H1 (cell line): ENCODE measurements around the gene SPRN. TPM values are rescaled to one million over a fixed set of nuclear protein-coding genes. Genes with fewer than 3 reads are reported as not detected.
"Not testable (repeated sequence)": the region's sequence is repeated elsewhere in the genome, so short reads cannot be mapped to it uniquely, and the experiment has no call there.

Source experiments
- CTCF ChIA-PET: fragments of 300-600 bp; sonication (Branson Sonifier 250); formaldehyde crosslinking; loops from one replicate; lab custom pipeline; 2021; ENCODE audit not compliant: partially characterized antibody; lab: Charles Lee
- POLR2A ChIA-PET: fragments of 300-600 bp; sonication (Branson Sonifier 250); formaldehyde crosslinking; loops from one replicate; lab custom pipeline; 2021; ENCODE audit warnings: inconsistent platforms; ENCODE audit not compliant: partially characterized antibody; lab: Charles Lee
- DNase-seq, 2 experiments: peaks; one replicate each; pipeline versions ENCODE4 v3.0.0 to v3.0.0-alpha.2; 2010 to 2022; ENCODE audit warnings: low spot score in 2 of 2, low read depth in 1 of 2, mixed read lengths in 1 of 2
- FAIRE-seq: peaks from 2 replicates; lab custom pipeline; 2011; peaks lifted over from hg19 to GRCh38; lab: Jason Lieb, UNC
- H2AFZ ChIP-seq: 2 replicates; pipeline ENCODE4 v1.8.1; 2012; ENCODE audit warnings: low read length, inconsistent platforms
- H2AK5ac ChIP-seq: 2 replicates; pipeline ENCODE4 v1.6.1; 2013; ENCODE audit warnings: low read depth, low read length
- H2BK120ac ChIP-seq: replicated peaks from 2 replicates; pipeline ENCODE3; 2013; ENCODE audit warnings: low read depth, low read length, inconsistent platforms
- H2BK12ac ChIP-seq: 2 replicates; pipeline ENCODE4 v1.6.1; 2013; ENCODE audit warnings: low read depth, low read length
- H2BK15ac ChIP-seq: 2 replicates; pipeline ENCODE4 v1.6.1; 2013; ENCODE audit warnings: low read length
- H2BK20ac ChIP-seq: 2 replicates; pipeline ENCODE4 v1.6.1; 2013; ENCODE audit warnings: low read length
- H2BK5ac ChIP-seq: 2 replicates; pipeline ENCODE4 v1.6.1; 2013; ENCODE audit warnings: low read depth, low read length
- H3K14ac ChIP-seq: 2 replicates; pipeline ENCODE4 v1.6.1; 2013; ENCODE audit warnings: inconsistent platforms; ENCODE audit not compliant: insufficient read length
- H3K18ac ChIP-seq: 2 replicates; pipeline ENCODE4 v1.6.1; 2013; ENCODE audit warnings: low read length; ENCODE audit errors: extremely low read depth
- H3K23ac ChIP-seq: 2 replicates; pipeline ENCODE4 v1.6.1; 2013; ENCODE audit warnings: inconsistent platforms; ENCODE audit not compliant: insufficient read length
- H3K23me2 ChIP-seq: 2 replicates; pipeline ENCODE4 v1.6.1; 2013; ENCODE audit warnings: low read depth, low read length
- H3K27ac ChIP-seq: 2 replicates; pipeline ENCODE4 v1.6.1; 2011; ENCODE audit warnings: low read depth, low read length, inconsistent platforms
- H3K27me3 ChIP-seq, 4 experiments: replicated peaks in 1 of 4; 1 replicate in 1 of 4; 2 replicates in 3 of 4; pipeline versions ENCODE4 v1.6.1 to v1.8.1; 2011 to 2013; ENCODE audit warnings: low read length in 3 of 4, mild to moderate bottlenecking in 3 of 4, inconsistent platforms in 2 of 4, mixed read lengths in 2 of 4, moderate library complexity in 1 of 4; ENCODE audit not compliant: control insufficient read depth in 3 of 4, insufficient read depth in 3 of 4; ENCODE audit errors: extremely low read depth in 1 of 4
- H3K36me3 ChIP-seq, 4 experiments: 2 replicates each; pipeline versions ENCODE4 v1.6.1 to v1.8.1; 2011 to 2013; ENCODE audit warnings: mild to moderate bottlenecking in 4 of 4, low read length in 3 of 4, moderate library complexity in 2 of 4, control low read depth in 1 of 4, inconsistent platforms in 1 of 4; ENCODE audit not compliant: insufficient read depth in 4 of 4, control insufficient read depth in 2 of 4
- H3K4ac ChIP-seq: replicated peaks from 2 replicates; pipeline ENCODE3; 2013; ENCODE audit warnings: low read length, low read depth, mixed read lengths, inconsistent platforms; ENCODE audit not compliant: insufficient read length
- H3K4me1 ChIP-seq, 4 experiments: replicated peaks in 1 of 4; 1 replicate in 1 of 4; 2 replicates in 3 of 4; pipeline versions ENCODE4 v1.6.1 to v1.8.1; 2011 to 2013; ENCODE audit warnings: low read length in 3 of 4, inconsistent platforms in 2 of 4, mixed read lengths in 1 of 4; ENCODE audit not compliant: insufficient read depth in 4 of 4, control insufficient read depth in 3 of 4
- H3K4me2 ChIP-seq, 2 experiments: 2 replicates each; pipeline versions ENCODE4 v1.6.1 to v1.8.1; 2011 to 2013; ENCODE audit warnings: low read depth in 2 of 2, low read length in 2 of 2, control low read depth in 1 of 2, inconsistent platforms in 1 of 2, mild to moderate bottlenecking in 1 of 2; ENCODE audit not compliant: insufficient read depth in 1 of 2
- H3K4me3 ChIP-seq, 4 experiments: fragments of 200-600, 300-600 bp in 1 of 4; sonication (generic), shearing (Covaris generic), sonication (Bioruptor Twin) in 1 of 4; 2 replicates each; pipeline versions ENCODE4 v1.5.1 to v1.8.1; 2011 to 2016; ENCODE audit warnings: low read length in 4 of 4, low read depth in 3 of 4, control low read depth in 2 of 4, inconsistent platforms in 2 of 4, mild to moderate bottlenecking in 2 of 4, mixed read lengths in 1 of 4, moderate library complexity in 1 of 4; ENCODE audit not compliant: insufficient read depth in 2 of 4; ENCODE audit errors: extremely low read depth in 1 of 4
- H3K56ac ChIP-seq: replicated peaks from 2 replicates; pipeline ENCODE3; 2013; ENCODE audit warnings: low read depth, mild to moderate bottlenecking, mixed read lengths, low read length, inconsistent platforms; ENCODE audit not compliant: insufficient read length
- H3K79me1 ChIP-seq: 2 replicates; pipeline ENCODE4 v1.6.1; 2013; ENCODE audit warnings: low read depth, low read length, control low read depth
- H3K79me2 ChIP-seq, 2 experiments: 2 replicates each; pipeline versions ENCODE4 v1.6.1 to v1.8.1; 2012 to 2013; ENCODE audit warnings: low read length in 2 of 2, mild to moderate bottlenecking in 2 of 2, inconsistent platforms in 1 of 2; ENCODE audit not compliant: insufficient read depth in 2 of 2, control insufficient read depth in 1 of 2
- H3K9ac ChIP-seq, 4 experiments: replicated peaks in 1 of 4; 1 replicate in 1 of 4; 2 replicates in 3 of 4; pipeline versions ENCODE4 v1.6.1 to v1.8.1; 2011 to 2013; ENCODE audit warnings: low read depth in 3 of 4, low read length in 3 of 4, control low read depth in 2 of 4, mild to moderate bottlenecking in 2 of 4, moderate library complexity in 2 of 4, inconsistent platforms in 1 of 4; ENCODE audit errors: extremely low read depth in 1 of 4
- H3K9me3 ChIP-seq, 2 experiments: 2 replicates each; pipeline versions ENCODE4 v1.6.1 to v1.8.1; 2012 to 2013; ENCODE audit warnings: mild to moderate bottlenecking in 2 of 2, moderate library complexity in 2 of 2, control low read depth in 1 of 2, inconsistent platforms in 1 of 2, low read depth in 1 of 2, low read length in 1 of 2, mixed read lengths in 1 of 2; ENCODE audit not compliant: insufficient read depth in 2 of 2
- H4K20me1 ChIP-seq, 2 experiments: replicated peaks in 1 of 2; 2 replicates each; pipeline versions ENCODE3 to v1.8.1; 2011 to 2013; ENCODE audit warnings: inconsistent platforms in 2 of 2, low read length in 2 of 2, mild to moderate bottlenecking in 1 of 2; ENCODE audit not compliant: insufficient read depth in 2 of 2, control insufficient read depth in 1 of 2
- H4K5ac ChIP-seq: 2 replicates; pipeline ENCODE4 v1.6.1; 2013; ENCODE audit warnings: low read length, low read depth, mixed read lengths, inconsistent platforms; ENCODE audit not compliant: insufficient read length
- H4K8ac ChIP-seq: 2 replicates; pipeline ENCODE4 v1.8.0; 2013; ENCODE audit warnings: mild to moderate bottlenecking, moderate library complexity, low read length, inconsistent platforms; ENCODE audit not compliant: insufficient read depth; ENCODE audit errors: extremely low read depth
- H4K91ac ChIP-seq: replicated peaks from 2 replicates; pipeline ENCODE3; 2013; ENCODE audit warnings: low read length, mixed read lengths, inconsistent platforms; ENCODE audit not compliant: insufficient read length
- WGBS, 2 experiments: shearing (Covaris generic) in 1 of 2; methylation state at CpG; one replicate each; pipeline versions ENCODE4 v1.1.6 to v1.1.7; 2013 to 2015; ENCODE audit warnings: low lambda C conversion rate in 2 of 2, mixed read lengths in 2 of 2, inconsistent platforms in 1 of 2, low coverage in 1 of 2, missing lambda C conversion rate in 1 of 2; ENCODE audit not compliant: insufficient replicate concordance in 2 of 2, insufficient coverage in 1 of 2, insufficient read length in 1 of 2; ENCODE audit errors: extremely low coverage in 1 of 2, missing lambda C conversion rate in 1 of 2; 5-methylcytosine and 5-hydroxymethylcytosine counted together
- polyA plus RNA-seq, 7 experiments: library from polyadenylated mRNA; depleted of rRNA in 3 of 7; stranded (reverse) in 5 of 7; unstranded in 2 of 7; fragments of >200 nt in 5 of 7; fragments of 200-250 nt in 2 of 7; gene quantifications; 1 replicate in 5 of 7; 2 replicates in 1 of 7; 4 replicates in 1 of 7; pipeline versions ENCODE4 v1.2.1 to v1.2.3, GENCODE V29; 2011 to 2013; ENCODE audit warnings: missing spikeins in 2 of 7, mixed read lengths in 2 of 7
- total RNA-seq: library from RNA; stranded (reverse); fragmentation: NEBNext Ultra II Directional; extraction: Animal tissue kit (Norgen Biotek cat#: 25700); gene quantifications from 2 replicates; pipeline ENCODE4 v1.2.1, GENCODE V29; 2021

The SPRN gene
- total and polyA plus RNA-seq, 2 of the 8 experiments (the other 6 are each of a cell fraction or from before 2014, with no cell fraction given) = 0.23 to 0.24 TPM

- H2BK5ac ChIP-seq, H3K27ac ChIP-seq, H4K8ac ChIP-seq, H2BK120ac ChIP-seq, H3K9me3 ChIP-seq, H2BK15ac ChIP-seq, H3K23ac ChIP-seq, H2BK20ac ChIP-seq, H3K14ac ChIP-seq, H3K9ac ChIP-seq, H3K36me3 ChIP-seq, H3K79me2 ChIP-seq, H3K23me2 ChIP-seq, H3K4me3 ChIP-seq, FAIRE-seq, H2AK5ac ChIP-seq, CTCF ChIA-PET, POLR2A ChIA-PET, DNase-seq, H3K56ac ChIP-seq, H2AFZ ChIP-seq, H3K18ac ChIP-seq, H3K27me3 ChIP-seq, H2BK12ac ChIP-seq, H4K91ac ChIP-seq, H4K5ac ChIP-seq, H3K79me1 ChIP-seq, H3K4me1 ChIP-seq, H3K4ac ChIP-seq: not testable (repeated sequence)
- Histone ChIP-seq H3K4me2 (peak overlapping the region in 1 of 2 experiments; percentile 35; a peak in 1 of 4 replicates), H4K20me1 (peaks cover 5 to 19% of the 10 kb centered on the region in 2 experiments)
- WGBS, 2 experiments = no CpG with 5 or more reads among the region's 46 CpGs
Observed at GRCh38 chr10:133424102-133424501, 323 bp downstream of the SPRN start.
